ENCODE data around the gene PLXNA2. TPM values are rescaled to one million over a fixed set of nuclear protein-coding genes. Genes with fewer than 3 reads are reported as not detected.

Gene PLXNA2, protein sequence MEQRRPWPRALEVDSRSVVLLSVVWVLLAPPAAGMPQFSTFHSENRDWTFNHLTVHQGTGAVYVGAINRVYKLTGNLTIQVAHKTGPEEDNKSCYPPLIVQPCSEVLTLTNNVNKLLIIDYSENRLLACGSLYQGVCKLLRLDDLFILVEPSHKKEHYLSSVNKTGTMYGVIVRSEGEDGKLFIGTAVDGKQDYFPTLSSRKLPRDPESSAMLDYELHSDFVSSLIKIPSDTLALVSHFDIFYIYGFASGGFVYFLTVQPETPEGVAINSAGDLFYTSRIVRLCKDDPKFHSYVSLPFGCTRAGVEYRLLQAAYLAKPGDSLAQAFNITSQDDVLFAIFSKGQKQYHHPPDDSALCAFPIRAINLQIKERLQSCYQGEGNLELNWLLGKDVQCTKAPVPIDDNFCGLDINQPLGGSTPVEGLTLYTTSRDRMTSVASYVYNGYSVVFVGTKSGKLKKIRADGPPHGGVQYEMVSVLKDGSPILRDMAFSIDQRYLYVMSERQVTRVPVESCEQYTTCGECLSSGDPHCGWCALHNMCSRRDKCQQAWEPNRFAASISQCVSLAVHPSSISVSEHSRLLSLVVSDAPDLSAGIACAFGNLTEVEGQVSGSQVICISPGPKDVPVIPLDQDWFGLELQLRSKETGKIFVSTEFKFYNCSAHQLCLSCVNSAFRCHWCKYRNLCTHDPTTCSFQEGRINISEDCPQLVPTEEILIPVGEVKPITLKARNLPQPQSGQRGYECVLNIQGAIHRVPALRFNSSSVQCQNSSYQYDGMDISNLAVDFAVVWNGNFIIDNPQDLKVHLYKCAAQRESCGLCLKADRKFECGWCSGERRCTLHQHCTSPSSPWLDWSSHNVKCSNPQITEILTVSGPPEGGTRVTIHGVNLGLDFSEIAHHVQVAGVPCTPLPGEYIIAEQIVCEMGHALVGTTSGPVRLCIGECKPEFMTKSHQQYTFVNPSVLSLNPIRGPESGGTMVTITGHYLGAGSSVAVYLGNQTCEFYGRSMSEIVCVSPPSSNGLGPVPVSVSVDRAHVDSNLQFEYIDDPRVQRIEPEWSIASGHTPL (N-terminal part only)
- total RNA-seq = 10 to 100 TPM; 23.4 to 40.6 TPM
- long read RNA-seq, donor 1, full-length matches to known transcripts = 2 of 17 reads
- long read RNA-seq, donor 1, partial matches to known transcripts = 5 of 17 reads
- long read RNA-seq, donor 1, other reads (novel, unspliced or antisense) = 10 of 17 reads
- long read RNA-seq, donor 2, partial matches to known transcripts = 16 of 23 reads
- long read RNA-seq, donor 2, other reads (novel, unspliced or antisense) = 7 of 23 reads

DNA sequence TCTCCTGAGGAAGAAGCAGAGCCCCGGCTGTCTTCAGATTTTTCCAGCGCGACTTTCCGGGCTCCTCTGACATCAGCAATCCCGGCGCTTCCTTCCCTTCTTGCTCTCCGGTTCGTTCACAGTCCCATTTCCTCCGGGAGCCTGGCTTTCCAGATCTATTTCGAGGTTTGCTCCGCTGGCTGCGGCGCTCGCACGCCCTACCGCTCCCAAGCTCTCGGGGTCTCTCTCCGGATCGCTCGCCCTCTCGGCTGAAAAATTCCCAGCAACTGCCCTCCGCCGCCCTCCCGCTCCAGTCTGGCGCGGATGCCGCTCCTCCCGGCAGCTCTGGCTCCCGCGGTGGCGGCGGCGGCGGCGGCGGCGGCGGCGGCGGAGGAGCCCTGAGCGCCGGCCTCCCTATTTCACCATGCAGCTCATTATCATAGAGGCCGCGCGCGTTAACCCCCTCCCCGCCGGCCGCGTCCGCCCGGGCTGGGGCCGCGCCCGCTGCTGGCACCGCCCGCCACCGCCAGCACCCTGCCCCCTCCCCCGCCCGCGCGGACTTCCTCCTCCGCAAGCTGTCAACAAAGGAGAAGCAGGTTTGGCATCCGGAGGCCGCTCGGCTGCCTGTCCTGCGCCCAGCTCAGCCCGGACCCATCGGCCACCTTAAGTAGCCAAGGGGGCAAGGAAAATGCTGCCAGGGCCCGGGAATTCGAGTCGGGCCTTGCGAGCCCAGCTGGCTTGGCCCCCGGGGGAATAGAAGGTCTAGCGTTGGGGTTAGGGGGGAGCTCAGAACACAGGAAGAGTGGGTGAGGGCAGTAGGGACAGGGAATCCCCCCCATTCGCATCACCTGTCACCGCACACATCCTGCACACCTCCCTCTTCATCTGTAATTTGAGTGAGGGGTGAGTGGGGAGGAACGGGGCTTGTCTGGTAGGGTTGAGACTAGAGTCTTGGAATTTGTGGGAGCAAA is at the start of gene PLXNA2:
Gene PLXNA2 (minus strand): TSS at position 418 of the 950 bp plus-strand sequence. CDS start 26,462 bp downstream, outside the sequence.
- peak; percentile 95 for DNase-seq (ENCODE audit: low spot score)
- intact Hi-C loops (cut with DNase I) = loop anchor here in 1 of 2 donors (2.0 to 10.0 kb wide), 4 partner anchors 112 to 1991 kb away; partner anchors contain the start of gene SERTAD4

DNA sequence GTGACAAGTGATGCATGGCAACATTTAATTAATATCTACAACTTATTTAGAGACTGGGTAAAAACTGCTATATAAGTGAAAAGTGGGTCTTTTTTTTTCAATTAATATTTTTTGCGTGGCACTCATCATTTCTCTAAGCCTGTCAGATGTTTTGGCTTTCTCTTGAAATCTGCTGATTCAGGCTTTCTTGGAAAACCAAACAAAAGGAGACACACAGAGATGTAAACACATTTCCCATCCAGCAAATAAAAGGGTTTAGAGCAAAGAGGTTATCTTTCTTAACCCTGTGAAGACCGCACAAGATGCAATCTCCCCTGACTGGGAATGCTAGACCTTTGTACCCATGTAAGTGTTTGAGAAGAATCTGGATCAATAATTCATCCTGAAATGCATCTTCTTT is 48.7 kb upstream of the PLXNA2 start:
- DNase-seq (ENCODE audit: low spot score) = no peak
- intact Hi-C loops (cut with DNase I) = no loop called here

GRCh38 chr1:208291923-208292711 is 47.9 kb upstream of the PLXNA2 start:
- DNase-seq (ENCODE audit: low spot score) = no peak
- intact Hi-C loops (cut with DNase I) = no loop called here

DNA sequence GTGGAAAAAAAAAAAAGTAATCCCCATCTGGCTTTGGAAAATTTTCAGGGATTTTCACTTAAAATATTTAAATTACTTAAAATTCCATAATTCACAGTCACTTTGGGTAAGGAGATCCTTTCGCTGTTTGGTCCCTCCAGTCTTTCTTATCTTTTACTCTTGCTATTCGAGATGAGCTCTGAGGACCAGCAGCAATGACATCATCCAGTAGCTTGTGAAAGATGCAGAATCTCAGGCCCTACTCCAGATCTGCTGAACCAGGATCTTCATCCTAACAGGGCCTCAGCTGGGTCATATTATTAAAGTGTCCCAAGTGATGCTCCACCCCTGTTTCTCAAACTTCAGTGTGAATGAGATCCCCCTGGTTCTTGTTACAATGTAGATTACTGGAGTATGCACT is 46.9 kb upstream of the PLXNA2 start:
- intact Hi-C loops (cut with DNase I) = no loop called here
- DNase-seq (ENCODE audit: low spot score) = no peak

GRCh38 chr1:208289716-208290115 is 45.5 kb upstream of the PLXNA2 start:
- intact Hi-C loops (cut with DNase I) = no loop called here

DNA sequence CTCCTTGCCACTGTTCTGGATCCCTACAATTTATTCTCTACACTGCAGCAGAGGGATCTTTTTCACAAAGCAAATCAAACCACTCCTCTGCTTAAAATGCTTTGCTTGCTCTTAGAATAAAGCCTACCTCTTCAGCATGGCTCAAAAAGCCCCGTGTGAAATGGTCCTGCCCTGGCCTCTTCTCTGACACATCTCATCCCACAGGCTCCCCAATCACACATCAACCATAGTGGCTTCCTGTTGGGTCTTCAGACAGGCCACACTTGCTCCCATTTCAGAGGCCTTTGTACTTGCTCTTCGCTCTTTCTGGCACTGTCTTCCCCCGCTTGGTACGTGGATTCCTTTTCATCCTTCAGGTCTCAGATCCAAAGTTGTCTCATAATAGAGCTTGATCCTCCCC is 44.3 kb upstream of the PLXNA2 start:
- intact Hi-C loops (cut with DNase I) = no loop called here
- DNase-seq (ENCODE audit: low spot score) = no peak

More at GRCh38 chr1:208289716-208290115, 45.5 kb upstream of the PLXNA2 start:
- DNase-seq (ENCODE audit: low spot score) = no peak

DNA sequence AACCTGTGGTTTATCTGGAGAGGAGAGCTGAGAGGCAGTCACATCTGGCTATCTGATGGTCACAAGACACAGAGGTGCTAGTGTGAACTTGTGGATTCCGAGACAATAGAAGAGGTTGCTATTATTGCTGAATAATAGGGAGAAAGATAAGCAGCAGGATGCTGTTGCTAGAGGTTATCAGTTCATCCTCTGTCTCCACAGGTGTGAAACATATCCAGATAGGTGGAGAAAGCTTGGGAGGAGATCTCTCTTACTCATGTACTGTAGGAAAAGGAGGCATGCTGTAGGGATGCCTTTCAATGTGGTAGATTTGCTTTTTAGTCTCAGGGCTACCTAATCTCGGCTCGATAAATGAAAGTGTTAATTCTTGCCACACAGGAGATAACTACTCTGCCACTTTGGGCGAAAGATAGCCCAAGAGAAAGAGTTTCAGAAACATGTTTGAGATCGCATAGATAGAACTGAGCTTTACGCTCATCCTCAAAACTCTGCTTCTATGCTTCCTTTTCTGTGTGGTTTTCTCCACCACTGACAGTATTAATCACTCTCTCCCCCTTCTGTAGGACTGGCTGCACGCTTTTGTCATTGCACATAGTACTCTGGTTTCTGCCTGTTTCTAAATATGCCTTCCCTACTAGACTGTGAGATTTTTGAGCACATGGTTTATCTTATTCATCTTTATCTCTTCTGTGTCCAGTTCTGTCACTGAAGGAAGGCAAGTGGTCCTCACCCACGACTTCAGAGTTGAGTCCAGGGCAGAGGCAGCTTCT is 36.7 kb upstream of the PLXNA2 start:
- DNase-seq (ENCODE audit: low spot score) = no peak
- intact Hi-C loops (cut with DNase I) = no loop called here

GRCh38 chr1:208279826-208280588 is 35.8 kb upstream of the PLXNA2 start:
- intact Hi-C loops (cut with DNase I) = no loop called here
- DNase-seq (ENCODE audit: low spot score) = no peak

DNA sequence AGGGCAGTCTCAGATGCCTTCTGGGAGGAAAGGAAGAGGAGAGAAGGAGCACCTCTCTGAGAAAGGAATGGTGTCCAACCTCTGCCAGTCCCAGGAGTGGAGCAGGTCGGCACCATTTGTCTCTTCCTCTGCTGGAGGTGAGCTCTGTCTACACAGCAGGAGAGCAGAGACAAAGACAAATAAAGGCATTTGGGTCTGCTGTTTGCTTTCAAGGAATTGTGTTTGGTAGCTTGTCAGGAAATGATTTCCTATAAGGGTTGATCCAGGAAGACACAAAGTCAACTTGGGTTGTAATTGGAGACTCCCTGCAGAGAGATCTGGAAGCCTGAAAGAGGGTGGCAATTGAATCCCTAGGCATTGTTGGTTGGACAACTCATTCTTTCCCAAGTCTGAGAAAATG is 34.5 kb upstream of the PLXNA2 start:
- intact Hi-C loops (cut with DNase I) = no loop called here
- DNase-seq (ENCODE audit: low spot score) = no peak

GRCh38 chr1:208276757-208277435 is 32.7 kb upstream of the PLXNA2 start:
- intact Hi-C loops (cut with DNase I) = loop anchor here in 1 of 2 donors (1.0 kb wide), 1 partner anchor 10 kb away; no protein-coding TSS in a partner anchor
- no peak for DNase-seq (ENCODE audit: low spot score)

DNA sequence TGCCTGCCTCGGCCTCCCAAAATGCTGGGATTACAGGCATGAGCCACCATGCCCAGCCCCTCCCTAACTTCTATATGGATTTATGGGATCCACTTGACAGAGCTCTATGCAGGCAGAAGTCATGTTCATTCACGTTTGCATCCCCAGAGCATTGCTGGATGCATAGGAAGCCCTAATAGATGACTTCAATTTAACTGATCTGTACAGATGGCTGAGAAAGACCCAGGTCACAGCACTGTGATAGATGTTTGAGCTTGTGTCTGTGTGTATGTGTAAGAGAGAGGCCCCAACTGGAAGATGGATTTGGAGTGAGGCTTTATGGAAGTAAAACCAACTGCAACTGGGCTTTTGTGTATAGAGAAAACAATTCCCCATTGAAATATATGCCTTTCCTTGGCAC is 30.9 kb upstream of the PLXNA2 start:
- intact Hi-C loops (cut with DNase I) = no loop called here
- no peak for DNase-seq (ENCODE audit: low spot score)

GRCh38 chr1:208273386-208274017 is 29.3 kb upstream of the PLXNA2 start:
- intact Hi-C loops (cut with DNase I) = no loop called here
- no peak for DNase-seq (ENCODE audit: low spot score)

- no peak for DNase-seq (ENCODE audit: low spot score)
- intact Hi-C loops (cut with DNase I) = no loop called here
Measured at GRCh38 chr1:208272713-208273112, 28.5 kb upstream of the PLXNA2 start.

DNA sequence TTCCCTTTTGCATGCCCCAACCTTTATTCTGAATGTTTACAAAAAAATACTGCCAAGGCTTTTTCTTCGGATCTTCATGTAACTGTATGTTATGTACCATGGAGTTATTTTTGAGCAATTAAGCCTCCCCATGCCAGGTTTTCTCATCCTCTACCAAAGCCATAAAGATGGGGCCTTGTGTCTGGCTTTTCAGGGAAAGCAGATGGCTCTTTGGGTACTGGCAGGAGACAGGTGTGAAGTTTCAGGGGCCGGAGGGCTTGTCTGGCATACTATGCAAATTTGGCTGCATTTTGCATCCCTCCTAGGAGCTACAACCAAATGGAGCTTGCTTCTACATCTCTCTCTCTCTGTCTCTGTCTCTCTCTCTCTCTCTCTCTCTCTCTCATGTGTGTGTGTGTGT is 28.1 kb upstream of the PLXNA2 start:
- intact Hi-C loops (cut with DNase I) = no loop called here
- DNase-seq (ENCODE audit: low spot score) = no peak

- DNase-seq (ENCODE audit: low spot score) = no peak
- intact Hi-C loops (cut with DNase I) = no loop called here
Measured at GRCh38 chr1:208271236-208271635, 27.1 kb upstream of the PLXNA2 start.

All from posterior vena cava (tissue), 2 donors.